ENCODE measurements around the gene SFTA2. TPM values are rescaled to one million over a fixed set of nuclear protein-coding genes. Genes with fewer than 3 reads are reported as not detected.

Gene SFTA2
- total RNA-seq, 1 experiment from 2014 or later = not detected

DNA sequence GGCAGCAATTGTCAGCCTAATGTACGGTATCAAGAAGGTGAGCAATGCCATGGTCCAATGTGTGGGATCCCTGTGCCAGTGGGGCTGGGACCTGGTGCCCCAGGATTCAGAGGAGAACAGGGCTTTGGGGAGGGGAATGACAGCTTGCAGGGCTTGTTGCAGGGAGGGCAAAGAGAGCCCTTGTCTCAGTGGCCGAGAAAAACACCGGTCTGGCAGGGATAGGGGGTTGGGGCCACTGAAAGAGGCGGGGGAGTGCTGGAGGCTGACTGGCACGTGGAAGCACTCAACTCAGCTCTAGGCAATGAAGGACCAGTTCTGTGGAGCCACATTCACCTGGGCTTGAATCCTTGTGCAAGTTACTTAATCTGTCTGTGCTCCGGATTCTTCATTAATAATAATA, 5.3 kb upstream of the SFTA2 start:
- intact Hi-C loops (cut with micrococcal nuclease) = loop anchor here (10.0 kb wide), 1 partner anchor 48 kb away; the partner anchor contains the start of gene MUC21
- H3K4me2 ChIP-seq (ENCODE audit: low read length) = no peak overlapping the region
- no peak overlapping the region for H3K9ac ChIP-seq (ENCODE audit: low read length)
- H3K27ac ChIP-seq (ENCODE audit: low read length) = no peak overlapping the region
- no peaks in the 10 kb centered on the region for H3K9me3 ChIP-seq (ENCODE audit: low read length)
- ATAC-seq (no peak), DNase-seq (no peak)
- no peaks in the 10 kb centered on the region for H3K36me3 ChIP-seq (ENCODE audit: low read depth, low read length)
- no peaks in the 10 kb centered on the region for H3K9me2 ChIP-seq (replicated peaks; ENCODE audit: low read length)
- no peaks in the 10 kb centered on the region for H3K79me2 ChIP-seq (ENCODE audit: low read length)
- ChIA-PET CTCF (no interaction called here), POLR2A (ENCODE audit: unreplicated experiment) (interaction anchor here (0.6 kb wide), 1 partner anchor 142 kb away, joined by 4 read pairs; no protein-coding TSS in a partner anchor)
- TF ChIP-seq EZH2 (IDR thresholded peaks at IDR 0.05; ENCODE audit: low read length, unreplicated experiment) = no peak
- TF ChIP-seq EZH2phosphoT487 (IDR thresholded peaks at IDR 0.05; ENCODE audit: borderline replicate concordance, low read length) = no peak
- TF ChIP-seq CTCF (conservative IDR thresholded peaks at IDR 0.05; ENCODE audit: low read depth, low read length) = no peak
- H3F3A ChIP-seq (ENCODE audit: low read length, unreplicated experiment) = no peaks in the 10 kb centered on the region
- BruUV-seq (replicated peaks) = no TSS peak
- no peaks in the 10 kb centered on the region for H4K20me1 ChIP-seq (ENCODE audit: low read length)
- H3K4me3 ChIP-seq (ENCODE audit: low read length) = no peak overlapping the region
- no peaks in the 10 kb centered on the region for H3K27me3 ChIP-seq (ENCODE audit: low read length)
- H2AFZ ChIP-seq (ENCODE audit: low read length) = no peak overlapping the region
- H3K4me1 ChIP-seq (ENCODE audit: insufficient read depth, low read length) = peaks cover 3% of the 10 kb centered on the region; the same call in 1 of the 2 replicates

- Histone ChIP-seq H3K27me3 (ENCODE audit: low read length) (no peaks in the 10 kb centered on the region), H3K27ac (ENCODE audit: low read length) (no peak overlapping the region), H3K36me3 (ENCODE audit: low read depth, low read length) (no peaks in the 10 kb centered on the region), H2AFZ (ENCODE audit: low read length) (no peak overlapping the region), H3K9ac (ENCODE audit: low read length) (no peak overlapping the region), H3F3A (ENCODE audit: low read length, unreplicated experiment) (no peaks in the 10 kb centered on the region), H3K9me2 (replicated peaks; ENCODE audit: low read length) (no peaks in the 10 kb centered on the region), H3K4me3 (ENCODE audit: low read length) (no peak overlapping the region), H3K79me2 (ENCODE audit: low read length) (no peaks in the 10 kb centered on the region), H3K4me1 (ENCODE audit: insufficient read depth, low read length) (peaks cover 7% of the 10 kb centered on the region), H4K20me1 (ENCODE audit: low read length) (no peaks in the 10 kb centered on the region), H3K9me3 (ENCODE audit: low read length) (no peaks in the 10 kb centered on the region), H3K4me2 (ENCODE audit: low read length) (no peak overlapping the region)
- no peak for DNase-seq
- no TSS peak for BruUV-seq (replicated peaks)
- TF ChIP-seq EZH2 (IDR thresholded peaks at IDR 0.05; ENCODE audit: low read length, unreplicated experiment) (no peak), CTCF (conservative IDR thresholded peaks at IDR 0.05; ENCODE audit: low read depth, low read length) (no peak), EZH2phosphoT487 (IDR thresholded peaks at IDR 0.05; ENCODE audit: borderline replicate concordance, low read length) (no peak)
- ChIA-PET POLR2A (ENCODE audit: unreplicated experiment) (no interaction called here), CTCF (no interaction called here)
- no peak for ATAC-seq
- intact Hi-C loops (cut with micrococcal nuclease) = loop anchor here (10.0 kb wide), 1 partner anchor 50 kb away; the partner anchor contains the start of gene MUC21
Measured at GRCh38 chr6:30935018-30935417, 3.0 kb upstream of the SFTA2 start.

- H4K20me1 ChIP-seq (ENCODE audit: low read length) = no peaks in the 10 kb centered on the region
- DNase-seq (no peak), ATAC-seq (no peak)
- no peak overlapping the region for H3K27ac ChIP-seq (ENCODE audit: low read length)
- H3K36me3 ChIP-seq (ENCODE audit: low read depth, low read length) = peaks cover 7% of the 10 kb centered on the region; the same call in 1 of the 2 replicates
- H3K4me2 ChIP-seq (ENCODE audit: low read length) = no peak overlapping the region
- no peaks in the 10 kb centered on the region for H3K79me2 ChIP-seq (ENCODE audit: low read length)
- ChIA-PET CTCF (no interaction called here), POLR2A (ENCODE audit: unreplicated experiment) (no interaction called here)
- H3K9me2 ChIP-seq (replicated peaks; ENCODE audit: low read length) = no peaks in the 10 kb centered on the region
- TF ChIP-seq CTCF (conservative IDR thresholded peaks at IDR 0.05; ENCODE audit: low read depth, low read length) = no peak
- no peak for TF ChIP-seq EZH2phosphoT487 (IDR thresholded peaks at IDR 0.05; ENCODE audit: borderline replicate concordance, low read length)
- no peak for TF ChIP-seq EZH2 (IDR thresholded peaks at IDR 0.05; ENCODE audit: low read length, unreplicated experiment)
- H3F3A ChIP-seq (ENCODE audit: low read length, unreplicated experiment) = no peaks in the 10 kb centered on the region
- intact Hi-C loops (cut with micrococcal nuclease) = loop anchor here (10.0 kb wide), 1 partner anchor 52 kb away; the partner anchor contains the start of gene MUC21
- no TSS peak for BruUV-seq (replicated peaks)
- H3K4me3 ChIP-seq (ENCODE audit: low read length) = no peak overlapping the region
- H2AFZ ChIP-seq (ENCODE audit: low read length) = no peak overlapping the region
- H3K9ac ChIP-seq (ENCODE audit: low read length) = no peak overlapping the region
- peaks cover 7% of the 10 kb centered on the region for H3K4me1 ChIP-seq (ENCODE audit: insufficient read depth, low read length)
- H3K9me3 ChIP-seq (ENCODE audit: low read length) = no peaks in the 10 kb centered on the region
- no peaks in the 10 kb centered on the region for H3K27me3 ChIP-seq (ENCODE audit: low read length)
Measured at GRCh38 chr6:30932665-30933365, 845 bp upstream of the SFTA2 start.

Data from PC-3 (cell line).